Esophagus muscularis mucosa (tissue), 3 donors: ENCODE measurements around the gene RILPL1.

ENCODE experiments used
- EP300 ChIP-seq: sonication (generic); formaldehyde crosslinking; IDR thresholded peaks from one replicate; pipeline ENCODE4 v1.6.1; 2017; ENCODE audit warnings: antibody characterized with exemption
- TF ChIP-seq, protein P1 (sequence below), 3 experiments: fragments of 200-600 bp in 2 of 3; fragments of 450-650 bp in 1 of 3; sonication (generic) in 2 of 3; IDR thresholded peaks; one replicate each; pipeline ENCODE4 v1.5.1; 2017 to 2019; ENCODE audit warnings: antibody characterized with exemption in 3 of 3, mild to moderate bottlenecking in 2 of 3, moderate library complexity in 1 of 3

GRCh38 chr12:123546281-123546680 lies 12.8 kb upstream of the RILPL1 start:
- no peak for TF ChIP-seq EP300
- TF ChIP-seq, protein P1, sequence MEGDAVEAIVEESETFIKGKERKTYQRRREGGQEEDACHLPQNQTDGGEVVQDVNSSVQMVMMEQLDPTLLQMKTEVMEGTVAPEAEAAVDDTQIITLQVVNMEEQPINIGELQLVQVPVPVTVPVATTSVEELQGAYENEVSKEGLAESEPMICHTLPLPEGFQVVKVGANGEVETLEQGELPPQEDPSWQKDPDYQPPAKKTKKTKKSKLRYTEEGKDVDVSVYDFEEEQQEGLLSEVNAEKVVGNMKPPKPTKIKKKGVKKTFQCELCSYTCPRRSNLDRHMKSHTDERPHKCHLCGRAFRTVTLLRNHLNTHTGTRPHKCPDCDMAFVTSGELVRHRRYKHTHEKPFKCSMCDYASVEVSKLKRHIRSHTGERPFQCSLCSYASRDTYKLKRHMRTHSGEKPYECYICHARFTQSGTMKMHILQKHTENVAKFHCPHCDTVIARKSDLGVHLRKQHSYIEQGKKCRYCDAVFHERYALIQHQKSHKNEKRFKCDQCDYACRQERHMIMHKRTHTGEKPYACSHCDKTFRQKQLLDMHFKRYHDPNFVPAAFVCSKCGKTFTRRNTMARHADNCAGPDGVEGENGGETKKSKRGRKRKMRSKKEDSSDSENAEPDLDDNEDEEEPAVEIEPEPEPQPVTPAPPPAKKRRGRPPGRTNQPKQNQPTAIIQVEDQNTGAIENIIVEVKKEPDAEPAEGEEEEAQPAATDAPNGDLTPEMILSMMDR (IDR thresholded peaks at IDR 0.05) = no peak
